ENCODE results near the gene SND1.
A peak's percentile ranks its signal among the peaks of the same experiment; 100 is the strongest.

Gene SND1

DNA sequence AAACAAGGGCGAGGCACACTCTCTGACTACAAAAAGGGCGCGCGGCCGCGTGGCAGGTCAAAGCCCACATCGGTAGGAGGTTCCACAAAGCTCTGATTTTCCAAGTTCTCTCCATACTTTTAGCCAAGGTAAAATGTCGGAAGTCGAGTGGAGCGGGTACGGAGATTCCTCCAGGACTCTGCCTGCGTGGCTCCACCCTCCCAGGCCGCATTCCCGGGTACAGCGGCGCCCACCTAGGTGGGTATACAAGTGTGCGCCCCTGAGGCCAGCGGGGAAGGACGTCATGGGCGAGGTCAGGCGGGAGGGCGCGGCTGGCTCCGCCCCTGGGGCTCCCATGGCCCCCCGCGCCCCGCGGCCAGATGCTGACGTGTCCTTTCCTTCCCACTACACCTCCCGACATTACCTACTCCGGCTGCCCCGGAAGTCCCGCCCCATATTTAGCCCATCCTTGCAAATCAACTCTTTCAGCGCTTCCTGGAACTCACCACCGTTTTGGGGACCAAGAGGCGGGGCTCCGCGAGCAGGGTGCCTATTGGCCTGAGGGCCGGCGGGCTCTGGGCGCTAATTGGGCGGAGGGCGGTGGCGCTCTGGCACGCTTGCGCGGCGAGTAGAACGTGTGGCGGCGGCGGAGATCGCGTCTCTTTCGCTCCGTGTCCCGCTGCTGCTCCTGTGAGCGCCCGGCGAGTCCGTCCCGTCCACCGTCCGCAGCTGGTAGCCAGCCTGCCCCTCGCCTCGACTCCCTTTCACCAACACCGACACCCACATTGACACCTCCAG lies at the start of gene SND1:
SND1 (plus strand) TSS at position 639 of the 777 bp plus-strand sequence. CDS start 180 bp downstream, outside the sequence.
- peak; percentile 99 for DNase-seq (ENCODE audit: low spot score)

- DNase-seq (ENCODE audit: low spot score) = no peak
Observed at GRCh38 chr7:127608446-127608845, 43.5 kb upstream of the SND1 start.

GRCh38 chr7:127609297-127609696 lies 42.7 kb upstream of the SND1 start:
- no peak for DNase-seq (ENCODE audit: low spot score)

DNA sequence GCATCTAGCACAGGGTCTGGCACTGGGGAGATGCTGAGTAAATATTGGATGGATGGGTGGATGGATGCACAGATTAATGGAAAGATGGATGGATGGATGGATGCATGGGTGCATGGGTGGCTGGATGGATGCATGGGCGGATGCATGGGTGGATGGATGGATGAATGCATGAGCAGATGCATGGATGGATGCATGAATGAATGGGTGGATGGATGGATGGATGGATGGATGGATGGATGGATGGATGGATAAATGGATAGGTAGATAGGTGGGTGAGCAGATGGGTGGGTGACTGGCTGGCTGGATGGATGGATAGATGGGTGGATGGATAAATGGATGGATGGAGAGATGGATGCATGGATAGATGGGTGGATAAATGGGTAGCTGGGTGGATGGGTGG lies 39.7 kb upstream of the SND1 start:
- DNase-seq (ENCODE audit: low spot score) = no peak

DNA sequence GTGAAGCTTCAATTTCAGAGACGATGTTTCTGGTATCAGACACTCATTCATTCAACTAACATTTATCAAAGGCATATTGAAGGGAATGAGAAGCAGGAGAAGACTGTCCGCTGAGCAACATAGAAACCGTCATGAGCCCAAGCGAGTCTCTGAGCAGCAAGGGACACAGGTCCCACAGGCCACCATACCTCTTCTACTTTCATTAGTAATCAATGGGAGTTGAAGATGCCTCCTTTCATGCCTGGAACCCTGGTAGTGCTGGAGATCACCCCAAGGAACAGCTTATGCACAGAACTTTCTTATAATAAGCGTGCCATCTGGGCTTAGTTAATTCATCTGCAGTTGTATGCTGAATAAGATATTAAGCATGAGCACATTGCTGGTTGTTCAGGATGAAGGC lies 35.3 kb upstream of the SND1 start:
- no peak for DNase-seq (ENCODE audit: low spot score)

DNA sequence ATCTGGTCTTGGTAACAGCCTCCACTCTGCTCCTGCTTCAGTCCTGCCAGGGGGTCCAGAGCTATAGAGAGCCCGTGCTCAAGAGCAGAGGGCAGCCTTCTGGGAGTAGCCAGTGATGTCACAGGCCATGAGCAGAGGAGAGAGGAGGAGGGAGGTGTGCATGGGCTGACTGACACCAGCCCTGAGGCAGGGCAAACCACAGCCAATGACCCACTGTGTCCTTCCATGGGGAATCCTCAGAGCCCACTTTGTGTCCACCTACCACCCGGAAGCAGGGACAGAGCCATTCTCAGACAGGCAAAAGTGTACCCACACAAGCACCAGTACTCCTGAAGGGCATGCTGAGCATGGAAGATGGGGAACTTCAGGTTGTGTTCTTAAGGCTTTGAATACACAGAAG lies 34.0 kb upstream of the SND1 start, which contains the start of gene PAX4:
PAX4 (minus strand) TSS at position 101 of the 400 bp plus-strand sequence. CDS start 2,214 bp downstream, outside the sequence.
- DNase-seq (ENCODE audit: low spot score) = no peak

GRCh38 chr7:127618775-127619174 lies 33.2 kb upstream of the SND1 start:
- DNase-seq (ENCODE audit: low spot score) = no peak

DNA sequence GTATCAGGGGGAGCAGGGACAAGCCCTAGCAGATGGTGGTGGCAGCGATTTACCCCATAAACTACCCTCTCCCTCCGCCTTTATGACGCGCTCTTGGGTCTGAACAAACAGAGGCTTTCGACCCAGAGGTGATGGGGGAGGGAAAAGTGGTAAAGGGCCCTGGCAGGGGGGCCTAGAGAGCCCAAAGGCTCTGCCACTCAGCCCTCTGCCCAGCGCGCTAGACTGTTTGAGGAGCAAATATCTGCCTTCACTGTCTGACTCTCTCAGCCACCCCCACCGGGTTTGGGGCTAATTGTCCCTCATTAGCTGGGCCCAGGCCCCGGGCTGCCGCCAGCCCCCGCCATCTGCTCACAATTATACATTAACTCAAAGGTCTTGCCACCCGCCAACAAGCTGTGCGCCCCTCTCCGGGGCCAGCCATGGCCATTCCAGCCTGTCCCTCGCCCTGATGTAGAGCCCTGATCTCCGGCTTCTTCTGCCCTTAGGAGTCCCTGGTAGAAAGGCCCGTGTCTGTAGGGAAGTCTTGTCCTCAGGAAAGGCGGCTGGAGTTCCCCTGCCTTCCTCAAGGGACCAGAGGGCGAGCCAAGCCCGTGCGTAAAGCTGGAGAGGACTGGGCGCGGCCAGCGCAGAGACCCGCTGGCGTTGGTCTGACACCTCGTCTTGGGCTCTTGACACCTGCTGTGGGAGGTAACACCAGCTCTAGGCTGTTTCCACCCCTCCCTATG lies 32.2 kb upstream of the SND1 start:
- DNase-seq (ENCODE audit: low spot score) = no peak

- DNase-seq (ENCODE audit: low spot score) = no peak
Observed at GRCh38 chr7:127620406-127621233, 31.4 kb upstream of the SND1 start.

GRCh38 chr7:127625331-127625730 lies 26.7 kb upstream of the SND1 start:
- DNase-seq (ENCODE audit: low spot score) = no peak

- DNase-seq (ENCODE audit: low spot score) = no peak
Observed at GRCh38 chr7:127628445-127628844, 23.5 kb upstream of the SND1 start.

GRCh38 chr7:127629268-127629854 lies 22.6 kb upstream of the SND1 start:
- no peak for DNase-seq (ENCODE audit: low spot score)

DNA sequence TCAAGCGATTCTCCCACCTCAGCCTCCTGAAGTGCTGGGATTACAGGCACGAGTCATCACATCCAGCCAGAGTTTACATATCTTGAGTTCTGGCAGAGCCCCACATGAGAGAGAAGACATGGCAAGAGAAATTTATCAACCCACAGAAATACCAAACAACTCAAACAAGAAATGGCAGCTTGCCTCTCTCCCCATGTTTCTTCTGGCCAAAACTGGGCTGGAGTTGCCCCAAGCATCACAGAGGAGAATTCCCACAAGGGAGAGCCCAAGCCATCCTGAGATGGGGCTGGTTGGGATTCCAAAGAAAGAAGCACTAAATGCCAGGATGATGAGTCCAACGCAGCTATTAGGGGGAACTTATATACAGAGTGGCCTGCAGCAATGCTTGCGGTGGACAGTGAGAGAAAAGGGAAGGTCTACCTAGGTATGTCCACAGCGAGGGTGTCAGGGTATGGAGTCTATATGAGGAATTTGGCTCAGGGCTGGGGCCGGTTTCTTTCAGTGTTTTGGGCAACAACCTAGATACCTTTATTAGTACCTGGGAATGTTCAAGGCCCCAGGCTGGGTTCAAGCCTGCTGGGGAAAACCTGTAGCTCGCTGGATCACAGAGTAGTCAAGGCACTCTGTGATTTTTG lies 19.6 kb upstream of the SND1 start:
- DNase-seq (ENCODE audit: low spot score) = no peak

GRCh38 chr7:127635659-127636285 lies 16.2 kb upstream of the SND1 start:
- no peak for DNase-seq (ENCODE audit: low spot score)

DNA sequence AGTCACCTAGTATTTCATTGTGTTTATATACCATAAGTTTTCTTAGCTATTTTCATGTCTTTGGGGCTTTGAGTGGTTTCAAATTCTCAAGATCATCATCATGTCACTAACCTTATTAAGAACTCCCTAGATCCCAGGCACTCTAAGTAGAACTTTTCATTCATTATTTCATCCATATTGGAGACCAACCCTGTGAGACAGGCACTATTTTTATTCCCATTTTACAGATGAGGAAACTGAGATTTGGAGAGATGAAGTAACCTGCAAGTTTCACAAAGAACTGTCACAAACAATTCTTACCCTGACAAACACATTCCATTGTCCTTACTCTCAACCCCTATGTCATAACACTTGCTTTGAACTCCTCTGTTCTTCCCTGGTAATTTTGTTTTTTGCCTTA lies 13.8 kb upstream of the SND1 start:
- no peak for DNase-seq (ENCODE audit: low spot score)

GRCh38 chr7:127644484-127644883 lies 7.5 kb upstream of the SND1 start:
- DNase-seq (ENCODE audit: low spot score) = no peak

DNA sequence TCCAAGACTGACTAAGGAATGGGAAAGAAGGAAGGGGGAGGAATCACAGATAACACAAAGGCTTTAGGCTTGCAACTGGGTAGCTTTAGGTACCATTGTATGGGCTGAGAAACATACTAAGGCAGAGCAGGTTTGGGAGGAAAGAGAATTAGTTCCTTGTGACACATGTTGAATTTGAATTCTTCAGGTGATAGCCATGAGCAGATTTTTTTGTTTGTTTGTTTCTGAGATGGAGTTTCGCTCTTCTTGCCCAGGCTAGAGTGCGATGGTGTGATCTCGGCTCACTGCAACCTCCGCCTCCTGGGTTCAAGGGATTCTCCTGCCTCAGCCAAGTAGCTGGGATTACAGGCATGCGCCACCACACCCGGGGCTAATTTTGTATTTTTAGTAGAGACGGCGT lies 4.4 kb upstream of the SND1 start:
- DNase-seq (ENCODE audit: low spot score) = no peak

GRCh38 chr7:127648986-127649385 lies 3.0 kb upstream of the SND1 start:
- no peak for DNase-seq (ENCODE audit: low spot score)

GRCh38 chr7:127650847-127651555 lies 993 bp upstream of the SND1 start:
- DNase-seq (ENCODE audit: low spot score) = no peak

All from left forelimb (tissue), 1 donor.